ENCODE results near the gene FAM83C.

FAM83C gene

GRCh38 chr20:35291654-35292503, at the start of gene FAM83C:
Gene FAM83C, minus strand, starts transcription at chr20:35292425. Its CDS starts 121 bp downstream, at chr20:35292304.
- DNase-seq: peak in 2 of 10 donors; percentile 69 to 72
- intact Hi-C loops (cut with DNase I): no loop called here

- intact Hi-C loops (cut with DNase I): no loop called here
- no peak for DNase-seq
Observed at GRCh38 chr20:35341366-35342028, 49.3 kb upstream of the FAM83C start.

GRCh38 chr20:35340436-35340835, 48.2 kb upstream of the FAM83C start:
- DNase-seq: no peak
- intact Hi-C loops (cut with DNase I): no loop called here

- DNase-seq: no peak
- intact Hi-C loops (cut with DNase I): no loop called here
Observed at GRCh38 chr20:35339636-35340035, 47.4 kb upstream of the FAM83C start.

GRCh38 chr20:35339007-35339406, 46.8 kb upstream of the FAM83C start:
- no peak for DNase-seq
- intact Hi-C loops (cut with DNase I): no loop called here

- intact Hi-C loops (cut with DNase I): no loop called here
- DNase-seq: no peak
Observed at GRCh38 chr20:35334311-35335101, 42.3 kb upstream of the FAM83C start.

- intact Hi-C loops (cut with DNase I): no loop called here
- no peak for DNase-seq
Observed at GRCh38 chr20:35333606-35334005, 41.4 kb upstream of the FAM83C start.

GRCh38 chr20:35332540-35333200, 40.4 kb upstream of the FAM83C start:
- intact Hi-C loops (cut with DNase I): no loop called here
- no peak for DNase-seq

GRCh38 chr20:35329435-35330139, 37.4 kb upstream of the FAM83C start:
- intact Hi-C loops (cut with DNase I): no loop called here
- no peak for DNase-seq

- intact Hi-C loops (cut with DNase I): no loop called here
- no peak for DNase-seq
Observed at GRCh38 chr20:35328689-35329088, 36.5 kb upstream of the FAM83C start.

- intact Hi-C loops (cut with DNase I): no loop called here
- DNase-seq: no peak
Observed at GRCh38 chr20:35328095-35328685, 36.0 kb upstream of the FAM83C start.

GRCh38 chr20:35327074-35327976, 35.1 kb upstream of the FAM83C start:
- DNase-seq: no peak
- intact Hi-C loops (cut with DNase I): no loop called here

GRCh38 chr20:35326740-35327073, 34.5 kb upstream of the FAM83C start:
- no peak for DNase-seq
- intact Hi-C loops (cut with DNase I): no loop called here

GRCh38 chr20:35326021-35326739, 34.0 kb upstream of the FAM83C start:
- DNase-seq: no peak
- intact Hi-C loops (cut with DNase I): no loop called here

GRCh38 chr20:35325401-35325800, 33.2 kb upstream of the FAM83C start:
- intact Hi-C loops (cut with DNase I): no loop called here

GRCh38 chr20:35320396-35321126, 28.3 kb upstream of the FAM83C start:
- no peak for DNase-seq
- intact Hi-C loops (cut with DNase I): no loop called here

More at GRCh38 chr20:35325401-35325800, 33.2 kb upstream of the FAM83C start:
- DNase-seq: no peak

GRCh38 chr20:35319871-35320197, 27.6 kb upstream of the FAM83C start:
- intact Hi-C loops (cut with DNase I): no loop called here

More at GRCh38 chr20:35319871-35320197, 27.6 kb upstream of the FAM83C start:
- DNase-seq: no peak
